Measurements from ENCODE around the gene JADE2.

JADE2 gene

GRCh38 chr5:134529460-134529859 lies 4.0 kb downstream of the JADE2 start:
- TF ChIP-seq FOXM1 (IDR thresholded peaks at IDR 0.05; ENCODE audit: borderline replicate concordance, low read depth) (no peak), ZBTB7A (IDR thresholded peaks at IDR 0.05; ENCODE audit: low read depth) (no peak), RAD21 (IDR thresholded peaks at IDR 0.05; ENCODE audit: low read depth) (no peak), EGR1 (IDR thresholded peaks at IDR 0.05) (no peak), USF1 (IDR thresholded peaks at IDR 0.05) (no peak), EP300 (IDR thresholded peaks at IDR 0.05; ENCODE audit: borderline replicate concordance) (no peak), MAX (IDR thresholded peaks at IDR 0.05) (no peak), TAF1 (IDR thresholded peaks at IDR 0.05; ENCODE audit: low read depth) (no peak), TCF12 (IDR thresholded peaks at IDR 0.05; ENCODE audit: low read depth) (no peak), NFIC (IDR thresholded peaks at IDR 0.05) (no peak), CEBPB (IDR thresholded peaks at IDR 0.05) (no peak), CREB1 (IDR thresholded peaks at IDR 0.05; ENCODE audit: low read depth) (no peak), REST (IDR thresholded peaks at IDR 0.05; ENCODE audit: low read depth) (no peak), YY1 (IDR thresholded peaks at IDR 0.05; ENCODE audit: low read depth) (no peak), TEAD4 (IDR thresholded peaks at IDR 0.05) (no peak)

- TF ChIP-seq USF1 (IDR thresholded peaks at IDR 0.05) (no peak), RAD21 (IDR thresholded peaks at IDR 0.05; ENCODE audit: low read depth) (no peak), MAX (IDR thresholded peaks at IDR 0.05) (no peak), EP300 (IDR thresholded peaks at IDR 0.05; ENCODE audit: borderline replicate concordance) (no peak), TCF12 (IDR thresholded peaks at IDR 0.05; ENCODE audit: low read depth) (no peak), CEBPB (IDR thresholded peaks at IDR 0.05) (no peak), YY1 (IDR thresholded peaks at IDR 0.05; ENCODE audit: low read depth) (no peak), ZBTB7A (IDR thresholded peaks at IDR 0.05; ENCODE audit: low read depth) (no peak), EGR1 (IDR thresholded peaks at IDR 0.05) (no peak), NFIC (IDR thresholded peaks at IDR 0.05) (no peak), TAF1 (IDR thresholded peaks at IDR 0.05; ENCODE audit: low read depth) (no peak), CREB1 (IDR thresholded peaks at IDR 0.05; ENCODE audit: low read depth) (no peak), FOXM1 (IDR thresholded peaks at IDR 0.05; ENCODE audit: borderline replicate concordance, low read depth) (no peak), TEAD4 (IDR thresholded peaks at IDR 0.05) (no peak), REST (IDR thresholded peaks at IDR 0.05; ENCODE audit: low read depth) (no peak)
These were observed 5.0 kb downstream of the JADE2 start for GRCh38 chr5:134530301-134531077.

GRCh38 chr5:134533115-134533815 lies 7.8 kb downstream of the JADE2 start:
- TF ChIP-seq USF1 (IDR thresholded peaks at IDR 0.05) (no peak), FOXM1 (IDR thresholded peaks at IDR 0.05; ENCODE audit: borderline replicate concordance, low read depth) (no peak), CREB1 (IDR thresholded peaks at IDR 0.05; ENCODE audit: low read depth) (no peak), TEAD4 (IDR thresholded peaks at IDR 0.05) (no peak)

GRCh38 chr5:134534058-134534725 lies 8.7 kb downstream of the JADE2 start:
- TF ChIP-seq NFIC (IDR thresholded peaks at IDR 0.05) (no peak), CREB1 (IDR thresholded peaks at IDR 0.05; ENCODE audit: low read depth) (no peak), TAF1 (IDR thresholded peaks at IDR 0.05; ENCODE audit: low read depth) (no peak), YY1 (IDR thresholded peaks at IDR 0.05; ENCODE audit: low read depth) (no peak), TCF12 (IDR thresholded peaks at IDR 0.05; ENCODE audit: low read depth) (no peak), TEAD4 (IDR thresholded peaks at IDR 0.05) (no peak)

- TF ChIP-seq CEBPB (IDR thresholded peaks at IDR 0.05): no peak
These were observed 9.2 kb downstream of the JADE2 start for GRCh38 chr5:134534726-134535110.

Measured in Ishikawa (cell line).